ENCODE results near the gene ZNF616. TPM values are rescaled to one million over a fixed set of nuclear protein-coding genes. Genes with fewer than 3 reads are reported as not detected.
A peak's percentile ranks its signal among the peaks of the same experiment; 100 is the strongest.
"Not testable (repeated sequence)": the region's sequence is repeated elsewhere in the genome, so short reads cannot be mapped to it uniquely, and the experiment has no call there.

Gene ZNF616
- total RNA-seq, 1 experiment from 2014 or later, result 7.1 TPM

- no peak overlapping the region for H3K4me3 Mint-ChIP-seq (ENCODE audit: unreplicated experiment)
- Histone ChIP-seq H3K36me3 (ENCODE audit: control insufficient read depth, insufficient read depth, low read length) (no peaks in the 10 kb centered on the region), H3K4me1 (no peaks in the 10 kb centered on the region), H3K27me3 (replicated peaks; ENCODE audit: control insufficient read depth, insufficient read depth, low read length) (no peaks in the 10 kb centered on the region), H3K4me3 (ENCODE audit: low read depth, low read length) (no peak overlapping the region), H3K9me3 (peaks cover 60% of the 10 kb centered on the region)
- H3K27ac Mint-ChIP-seq (ENCODE audit: unreplicated experiment), result no peak overlapping the region
- CTCF ChIA-PET, result no interaction called here
- DNase-seq, result no peak
- no peaks in the 10 kb centered on the region for H3K36me3 Mint-ChIP-seq (ENCODE audit: insufficient read depth, unreplicated experiment)
- intact Hi-C loops (cut with micrococcal nuclease; ENCODE audit: unreplicated experiment), result no loop called here
- H3K4me1 Mint-ChIP-seq (ENCODE audit: low read depth, unreplicated experiment), result no peaks in the 10 kb centered on the region
- no TSS peak for BruUV-seq (replicated peaks)
- no peaks in the 10 kb centered on the region for H3K27me3 Mint-ChIP-seq (ENCODE audit: insufficient read depth, unreplicated experiment)
- POLR2A ChIA-PET, result no interaction called here
- TF ChIP-seq, protein P1, sequence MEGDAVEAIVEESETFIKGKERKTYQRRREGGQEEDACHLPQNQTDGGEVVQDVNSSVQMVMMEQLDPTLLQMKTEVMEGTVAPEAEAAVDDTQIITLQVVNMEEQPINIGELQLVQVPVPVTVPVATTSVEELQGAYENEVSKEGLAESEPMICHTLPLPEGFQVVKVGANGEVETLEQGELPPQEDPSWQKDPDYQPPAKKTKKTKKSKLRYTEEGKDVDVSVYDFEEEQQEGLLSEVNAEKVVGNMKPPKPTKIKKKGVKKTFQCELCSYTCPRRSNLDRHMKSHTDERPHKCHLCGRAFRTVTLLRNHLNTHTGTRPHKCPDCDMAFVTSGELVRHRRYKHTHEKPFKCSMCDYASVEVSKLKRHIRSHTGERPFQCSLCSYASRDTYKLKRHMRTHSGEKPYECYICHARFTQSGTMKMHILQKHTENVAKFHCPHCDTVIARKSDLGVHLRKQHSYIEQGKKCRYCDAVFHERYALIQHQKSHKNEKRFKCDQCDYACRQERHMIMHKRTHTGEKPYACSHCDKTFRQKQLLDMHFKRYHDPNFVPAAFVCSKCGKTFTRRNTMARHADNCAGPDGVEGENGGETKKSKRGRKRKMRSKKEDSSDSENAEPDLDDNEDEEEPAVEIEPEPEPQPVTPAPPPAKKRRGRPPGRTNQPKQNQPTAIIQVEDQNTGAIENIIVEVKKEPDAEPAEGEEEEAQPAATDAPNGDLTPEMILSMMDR (IDR thresholded peaks at IDR 0.05; ENCODE audit: insufficient read depth in 1 of 2, low read depth in 1 of 2, low read length in 1 of 2, severe bottlenecking in 1 of 2, unreplicated experiment in 1 of 2), result no peak
- peaks cover 35% of the 10 kb centered on the region for H3K9me3 Mint-ChIP-seq (ENCODE audit: unreplicated experiment)
Measured at GRCh38 chr19:52102782-52103181, 37.0 kb downstream of the ZNF616 start.

GRCh38 chr19:52101866-52102562 is 37.7 kb downstream of the ZNF616 start:
- H3K27me3 ChIP-seq (replicated peaks; ENCODE audit: control insufficient read depth, insufficient read depth, low read length), result no peaks in the 10 kb centered on the region
- no peaks in the 10 kb centered on the region for H3K4me1 ChIP-seq
- ChIA-PET POLR2A (no interaction called here), CTCF (no interaction called here)
- Mint-ChIP-seq H3K27me3 (ENCODE audit: insufficient read depth, unreplicated experiment) (no peaks in the 10 kb centered on the region), H3K27ac (ENCODE audit: unreplicated experiment) (no peak overlapping the region), H3K4me1 (ENCODE audit: low read depth, unreplicated experiment) (no peaks in the 10 kb centered on the region), H3K9me3 (ENCODE audit: unreplicated experiment) (peaks cover 28% of the 10 kb centered on the region), H3K36me3 (ENCODE audit: insufficient read depth, unreplicated experiment) (no peaks in the 10 kb centered on the region), H3K4me3 (ENCODE audit: unreplicated experiment) (no peak overlapping the region)
- H3K36me3 ChIP-seq (ENCODE audit: control insufficient read depth, insufficient read depth, low read length), result no peaks in the 10 kb centered on the region
- peaks cover 61% of the 10 kb centered on the region for H3K9me3 ChIP-seq
- intact Hi-C loops (cut with micrococcal nuclease; ENCODE audit: unreplicated experiment), result no loop called here
- TF ChIP-seq, protein P1 (IDR thresholded peaks at IDR 0.05; ENCODE audit: insufficient read depth in 1 of 2, low read depth in 1 of 2, low read length in 1 of 2, severe bottlenecking in 1 of 2, unreplicated experiment in 1 of 2), result no peak
- BruUV-seq (replicated peaks), result no TSS peak
- DNase-seq, result no peak
- no peak overlapping the region for H3K4me3 ChIP-seq (ENCODE audit: low read depth, low read length)

- Histone ChIP-seq H3K36me3 (ENCODE audit: control insufficient read depth, insufficient read depth, low read length) (no peaks in the 10 kb centered on the region), H3K9me3 (peaks cover 57% of the 10 kb centered on the region), H3K27me3 (replicated peaks; ENCODE audit: control insufficient read depth, insufficient read depth, low read length) (no peaks in the 10 kb centered on the region), H3K4me1 (no peaks in the 10 kb centered on the region), H3K4me3 (ENCODE audit: low read depth, low read length) (no peak overlapping the region)
- Mint-ChIP-seq H3K27me3 (ENCODE audit: insufficient read depth, unreplicated experiment) (no peaks in the 10 kb centered on the region), H3K4me1 (ENCODE audit: low read depth, unreplicated experiment) (peaks cover 4% of the 10 kb centered on the region), H3K27ac (ENCODE audit: unreplicated experiment) (no peak overlapping the region), H3K4me3 (ENCODE audit: unreplicated experiment) (no peak overlapping the region), H3K36me3 (ENCODE audit: insufficient read depth, unreplicated experiment) (peaks cover 15% of the 10 kb centered on the region), H3K9me3 (ENCODE audit: unreplicated experiment) (peaks cover 28% of the 10 kb centered on the region)
- BruUV-seq (replicated peaks), result no TSS peak
- CTCF ChIA-PET, result no interaction called here
- POLR2A ChIA-PET, result no interaction called here
- intact Hi-C loops (cut with micrococcal nuclease; ENCODE audit: unreplicated experiment), result no loop called here
- no peak for DNase-seq
- TF ChIP-seq, protein P1 (IDR thresholded peaks at IDR 0.05; ENCODE audit: insufficient read depth in 1 of 2, low read depth in 1 of 2, low read length in 1 of 2, severe bottlenecking in 1 of 2, unreplicated experiment in 1 of 2), result no peak
Measured at GRCh38 chr19:52099497-52100138, 40.1 kb downstream of the ZNF616 start.

- not testable (repeated sequence) for H3K27ac Mint-ChIP-seq (ENCODE audit: unreplicated experiment)
Measured at GRCh38 chr19:52096416-52096815, 43.3 kb downstream of the ZNF616 start.

More at GRCh38 chr19:52096416-52096815, 43.3 kb downstream of the ZNF616 start:
- BruUV-seq (replicated peaks); POLR2A ChIA-PET; H3K4me3 ChIP-seq (ENCODE audit: low read depth, low read length); H3K27me3 ChIP-seq (replicated peaks; ENCODE audit: control insufficient read depth, insufficient read depth, low read length); intact Hi-C loops (cut with micrococcal nuclease; ENCODE audit: unreplicated experiment); H3K27me3 Mint-ChIP-seq (ENCODE audit: insufficient read depth, unreplicated experiment); H3K36me3 ChIP-seq (ENCODE audit: control insufficient read depth, insufficient read depth, low read length); H3K4me1 ChIP-seq; CTCF ChIA-PET; DNase-seq: not testable (repeated sequence)
- peaks cover 48% of the 10 kb centered on the region for H3K9me3 Mint-ChIP-seq (ENCODE audit: unreplicated experiment)
- H3K4me1 Mint-ChIP-seq (ENCODE audit: low read depth, unreplicated experiment), result peaks cover 16% of the 10 kb centered on the region
- peaks cover 43% of the 10 kb centered on the region for H3K36me3 Mint-ChIP-seq (ENCODE audit: insufficient read depth, unreplicated experiment)
- H3K9me3 ChIP-seq, result peaks cover 49% of the 10 kb centered on the region
- peak overlapping the region; percentile 92 for H3K4me3 Mint-ChIP-seq (ENCODE audit: unreplicated experiment)
